ENCODE data around the gene RAB18.

DNA sequence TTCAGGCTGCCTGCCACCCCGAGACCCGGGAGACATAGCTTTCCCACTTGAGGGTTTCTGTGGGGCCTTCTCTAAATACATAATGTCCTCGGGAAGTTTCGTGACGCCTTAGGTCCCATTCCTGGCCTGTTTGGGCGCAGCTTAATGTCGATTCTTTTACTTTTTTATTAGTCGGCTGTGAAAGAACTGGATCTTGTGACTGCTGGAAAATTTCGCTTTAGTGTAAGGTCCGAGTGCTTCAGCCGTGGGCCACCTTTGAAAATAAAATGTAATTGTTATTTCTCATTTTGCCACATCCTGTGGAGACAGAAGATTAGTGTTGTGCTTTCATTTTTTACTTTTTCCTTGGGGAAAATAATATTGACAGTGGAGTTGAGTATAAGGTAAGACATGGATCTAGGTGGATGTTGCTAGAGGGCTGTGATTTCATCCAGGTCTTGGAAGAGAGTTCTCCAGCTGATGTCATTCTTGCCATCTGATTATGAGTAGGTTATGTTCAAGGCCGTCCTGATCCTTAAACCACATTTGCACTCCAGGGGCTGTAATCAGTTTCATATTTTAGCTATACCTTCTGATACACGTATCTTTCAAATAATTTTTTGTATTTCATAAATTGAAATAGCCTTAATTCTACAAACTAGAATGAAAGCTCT lies 830 bp downstream of the RAB18 start:
- TF ChIP-seq, protein P1, sequence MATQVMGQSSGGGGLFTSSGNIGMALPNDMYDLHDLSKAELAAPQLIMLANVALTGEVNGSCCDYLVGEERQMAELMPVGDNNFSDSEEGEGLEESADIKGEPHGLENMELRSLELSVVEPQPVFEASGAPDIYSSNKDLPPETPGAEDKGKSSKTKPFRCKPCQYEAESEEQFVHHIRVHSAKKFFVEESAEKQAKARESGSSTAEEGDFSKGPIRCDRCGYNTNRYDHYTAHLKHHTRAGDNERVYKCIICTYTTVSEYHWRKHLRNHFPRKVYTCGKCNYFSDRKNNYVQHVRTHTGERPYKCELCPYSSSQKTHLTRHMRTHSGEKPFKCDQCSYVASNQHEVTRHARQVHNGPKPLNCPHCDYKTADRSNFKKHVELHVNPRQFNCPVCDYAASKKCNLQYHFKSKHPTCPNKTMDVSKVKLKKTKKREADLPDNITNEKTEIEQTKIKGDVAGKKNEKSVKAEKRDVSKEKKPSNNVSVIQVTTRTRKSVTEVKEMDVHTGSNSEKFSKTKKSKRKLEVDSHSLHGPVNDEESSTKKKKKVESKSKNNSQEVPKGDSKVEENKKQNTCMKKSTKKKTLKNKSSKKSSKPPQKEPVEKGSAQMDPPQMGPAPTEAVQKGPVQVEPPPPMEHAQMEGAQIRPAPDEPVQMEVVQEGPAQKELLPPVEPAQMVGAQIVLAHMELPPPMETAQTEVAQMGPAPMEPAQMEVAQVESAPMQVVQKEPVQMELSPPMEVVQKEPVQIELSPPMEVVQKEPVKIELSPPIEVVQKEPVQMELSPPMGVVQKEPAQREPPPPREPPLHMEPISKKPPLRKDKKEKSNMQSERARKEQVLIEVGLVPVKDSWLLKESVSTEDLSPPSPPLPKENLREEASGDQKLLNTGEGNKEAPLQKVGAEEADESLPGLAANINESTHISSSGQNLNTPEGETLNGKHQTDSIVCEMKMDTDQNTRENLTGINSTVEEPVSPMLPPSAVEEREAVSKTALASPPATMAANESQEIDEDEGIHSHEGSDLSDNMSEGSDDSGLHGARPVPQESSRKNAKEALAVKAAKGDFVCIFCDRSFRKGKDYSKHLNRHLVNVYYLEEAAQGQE (IDR thresholded peaks at IDR 0.05; ENCODE audit: low read depth) = no peak
- TF ChIP-seq POLR2A (IDR thresholded peaks at IDR 0.05; ENCODE audit: borderline replicate concordance, extremely low read depth, insufficient read depth, insufficient read length) = no peak
- TF ChIP-seq, protein P2, sequence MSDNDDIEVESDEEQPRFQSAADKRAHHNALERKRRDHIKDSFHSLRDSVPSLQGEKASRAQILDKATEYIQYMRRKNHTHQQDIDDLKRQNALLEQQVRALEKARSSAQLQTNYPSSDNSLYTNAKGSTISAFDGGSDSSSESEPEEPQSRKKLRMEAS (IDR thresholded peaks at IDR 0.05) = no peak
- TF ChIP-seq, protein P3, sequence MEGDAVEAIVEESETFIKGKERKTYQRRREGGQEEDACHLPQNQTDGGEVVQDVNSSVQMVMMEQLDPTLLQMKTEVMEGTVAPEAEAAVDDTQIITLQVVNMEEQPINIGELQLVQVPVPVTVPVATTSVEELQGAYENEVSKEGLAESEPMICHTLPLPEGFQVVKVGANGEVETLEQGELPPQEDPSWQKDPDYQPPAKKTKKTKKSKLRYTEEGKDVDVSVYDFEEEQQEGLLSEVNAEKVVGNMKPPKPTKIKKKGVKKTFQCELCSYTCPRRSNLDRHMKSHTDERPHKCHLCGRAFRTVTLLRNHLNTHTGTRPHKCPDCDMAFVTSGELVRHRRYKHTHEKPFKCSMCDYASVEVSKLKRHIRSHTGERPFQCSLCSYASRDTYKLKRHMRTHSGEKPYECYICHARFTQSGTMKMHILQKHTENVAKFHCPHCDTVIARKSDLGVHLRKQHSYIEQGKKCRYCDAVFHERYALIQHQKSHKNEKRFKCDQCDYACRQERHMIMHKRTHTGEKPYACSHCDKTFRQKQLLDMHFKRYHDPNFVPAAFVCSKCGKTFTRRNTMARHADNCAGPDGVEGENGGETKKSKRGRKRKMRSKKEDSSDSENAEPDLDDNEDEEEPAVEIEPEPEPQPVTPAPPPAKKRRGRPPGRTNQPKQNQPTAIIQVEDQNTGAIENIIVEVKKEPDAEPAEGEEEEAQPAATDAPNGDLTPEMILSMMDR (IDR thresholded peaks at IDR 0.05 in 2 of 3, conservative IDR thresholded peaks at IDR 0.05 in 1 of 3; ENCODE audit: borderline replicate concordance in 1 of 3, insufficient read depth in 1 of 3, low read depth in 2 of 3, low read length in 2 of 3) = no peak

Measured in HCT116 (cell line).